Measurements from ENCODE around the gene CRTC3.
A peak's percentile ranks its signal among the peaks of the same experiment; 100 is the strongest.

The CRTC3 gene

DNA sequence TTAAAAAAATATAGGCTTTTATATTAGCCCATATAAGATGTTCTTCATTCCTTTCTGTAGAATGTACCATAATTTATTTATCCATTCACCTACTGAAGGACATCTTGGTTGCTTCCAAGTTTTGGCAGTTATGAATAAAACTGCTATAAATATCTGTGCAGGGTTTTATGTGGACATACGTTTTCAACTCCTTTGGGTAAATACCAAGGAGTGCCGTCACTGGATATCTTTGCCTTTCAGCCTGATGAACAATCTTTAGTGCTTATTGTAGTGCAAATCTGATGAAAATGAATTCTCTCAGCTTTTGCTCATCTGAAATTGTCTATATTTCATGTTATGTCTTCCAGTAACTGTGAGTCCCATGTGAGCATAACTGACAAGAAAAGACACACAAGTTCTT, 160.9 kb downstream of the CRTC3 start:
- DNase-seq (ENCODE audit: low read depth) = no peak
- H3K4me3 ChIP-seq (ENCODE audit: low read depth, low read length) = no peak overlapping the region
- TF ChIP-seq MYC (IDR thresholded peaks at IDR 0.05; ENCODE audit: low read depth, low read length) (no peak), CTCF (IDR thresholded peaks at IDR 0.05; ENCODE audit: low read depth, low read length) (no peak), MAX (IDR thresholded peaks at IDR 0.05; ENCODE audit: low read depth, low read length) (no peak), POLR2A (IDR thresholded peaks at IDR 0.05; ENCODE audit: extremely low read depth, insufficient read length) (no peak)

DNA sequence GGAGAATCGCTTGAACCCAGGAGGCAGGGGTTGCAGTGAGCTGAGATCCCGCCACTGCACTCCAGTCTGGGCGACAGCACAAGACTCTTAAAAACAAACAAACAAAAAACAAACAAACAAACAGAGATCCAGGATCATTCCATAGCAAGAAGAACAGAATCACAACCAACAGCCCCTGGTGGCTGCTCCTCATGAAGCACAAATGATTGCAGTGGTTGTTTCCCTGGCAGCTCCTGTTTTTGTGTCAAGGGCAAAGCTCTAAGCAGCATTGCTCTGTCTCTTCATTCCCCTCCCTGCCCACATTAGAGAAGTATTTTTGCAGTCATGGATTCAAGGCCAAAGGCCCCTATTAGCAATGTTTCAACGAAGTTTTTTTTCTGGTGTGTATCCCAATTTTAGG, 161.6 kb downstream of the CRTC3 start:
- peak; percentile 37 for DNase-seq (ENCODE audit: low read depth)
- no peak overlapping the region for H3K4me3 ChIP-seq (ENCODE audit: low read depth, low read length)
- TF ChIP-seq CTCF (IDR thresholded peaks at IDR 0.05; ENCODE audit: low read depth, low read length) = peak; percentile 3
- no peak for TF ChIP-seq MYC (IDR thresholded peaks at IDR 0.05; ENCODE audit: low read depth, low read length)

GRCh38 chr15:90691982-90692773, 162.5 kb downstream of the CRTC3 start:
- TF ChIP-seq MAX (IDR thresholded peaks at IDR 0.05; ENCODE audit: low read depth, low read length) (no peak), POLR2A (IDR thresholded peaks at IDR 0.05; ENCODE audit: extremely low read depth, insufficient read length) (no peak), MYC (IDR thresholded peaks at IDR 0.05; ENCODE audit: low read depth, low read length) (no peak), CTCF (IDR thresholded peaks at IDR 0.05; ENCODE audit: low read depth, low read length) (no peak)
- DNase-seq (ENCODE audit: low read depth) = no peak
- no peak overlapping the region for H3K4me3 ChIP-seq (ENCODE audit: low read depth, low read length)

Measured in NB4 (cell line).